Breast epithelium (tissue), 3 donors: ENCODE results near the gene PCYT2.

ENCODE experiments used
- CTCF ChIP-seq, 3 donors: fragments of 450-650 bp; IDR thresholded peaks; one replicate each; pipeline ENCODE4 v1.5.1; 2016 to 2017; ENCODE audit warnings: antibody characterized with exemption in 3 of 3, mild to moderate bottlenecking in 3 of 3, moderate library complexity in 3 of 3
- POLR2A ChIP-seq: fragments of 450-650 bp; IDR thresholded peaks from one replicate; pipeline ENCODE4 v1.6.1; 2016; ENCODE audit warnings: antibody characterized with exemption, mild to moderate bottlenecking, moderate library complexity
- POLR2AphosphoS5 ChIP-seq, 3 donors: sonication (generic); formaldehyde crosslinking; IDR thresholded peaks; one replicate each; pipeline ENCODE4 v1.6.1; 2017; ENCODE audit warnings: antibody characterized with exemption in 3 of 3

DNA sequence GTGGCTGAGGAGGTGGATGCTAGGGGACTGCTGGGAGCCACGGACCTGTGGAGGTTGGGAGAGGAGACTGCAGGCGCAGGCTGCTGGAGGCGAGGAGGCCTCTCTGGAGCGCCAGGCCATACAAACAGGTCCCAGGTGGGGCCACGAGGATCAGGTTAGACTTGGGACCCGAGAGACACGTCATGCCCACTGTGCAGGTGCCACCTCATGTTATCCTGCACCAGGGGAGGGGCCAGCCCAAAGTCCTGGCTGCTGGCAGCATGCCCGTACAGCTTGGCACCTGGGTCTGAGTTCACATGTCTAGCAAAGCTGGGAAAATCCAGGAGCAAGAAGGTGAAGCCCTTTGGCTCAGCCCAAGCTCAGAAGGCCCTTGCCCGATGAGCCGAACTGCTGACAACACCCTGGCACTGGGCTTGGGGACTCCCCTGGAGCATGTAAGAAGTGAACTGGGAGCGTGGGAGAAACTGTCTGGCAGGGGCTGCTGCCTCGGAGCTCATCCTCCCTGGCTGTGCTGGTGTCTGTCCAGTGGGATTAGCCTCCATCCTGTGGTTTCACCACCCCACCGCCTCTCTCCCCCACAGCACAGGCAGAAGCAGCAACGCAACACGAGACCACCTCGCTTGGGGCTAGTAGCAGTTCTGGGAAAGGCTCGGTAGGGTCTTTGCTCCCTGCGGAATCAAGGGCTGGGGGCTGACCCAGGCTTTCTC, 45.3 kb downstream of the PCYT2 start:
- TF ChIP-seq CTCF (IDR thresholded peaks at IDR 0.05): no peak
- TF ChIP-seq POLR2A: no peak
- TF ChIP-seq POLR2AphosphoS5 (IDR thresholded peaks at IDR 0.05): no peak
